IMR-90 (cell line): ENCODE measurements around the gene OR10H3. TPM values are rescaled to one million over a fixed set of nuclear protein-coding genes. Genes with fewer than 3 reads are reported as not detected.

Experiments used
- ATAC-seq: fragments of 200-7000 bp; cut with Tn5 transposase; 2 replicates; pipeline ENCODE4 v1.9.1; 2020; ENCODE audit warnings: low read depth, mild to moderate bottlenecking, moderate library complexity
- BruUV-seq: library from RNA; stranded (reverse); fragments of 400-500 nt; replicated peaks from 2 replicates; lab custom pipeline; 2021; lab: Mats Ljungman, UMichigan
- CTCF ChIA-PET: fragments of 300-600 bp; formaldehyde crosslinking; extraction: SDS; loops from one replicate; lab custom pipeline; 2021; ENCODE audit warnings: antibody characterized with exemption; lab: Yijun Ruan, JAX
- POLR2A ChIA-PET: fragments of 300-600 bp; sonication (Branson Sonifier 250); formaldehyde crosslinking; loops from one replicate; lab custom pipeline; 2022; ENCODE audit warnings: antibody characterized with exemption; ENCODE audit not compliant: unreplicated experiment; lab: Charles Lee
- DNase-seq: peaks from one replicate; pipeline ENCODE4 v3.0.0; 2013
- H2AFZ ChIP-seq: replicated peaks from 2 replicates; pipeline ENCODE3; 2013; ENCODE audit warnings: low read length, mild to moderate bottlenecking; ENCODE audit not compliant: poor library complexity
- H2AK5ac ChIP-seq: 2 replicates; pipeline ENCODE4 v1.6.1; 2013; ENCODE audit warnings: low read depth, low read length, inconsistent platforms
- H2AK9ac ChIP-seq: replicated peaks from 2 replicates; pipeline ENCODE3; 2013; ENCODE audit warnings: mild to moderate bottlenecking, low read depth, low read length, moderate library complexity; ENCODE audit not compliant: poor library complexity
- H2BK120ac ChIP-seq: 2 replicates; pipeline ENCODE4 v1.6.1; 2013; ENCODE audit warnings: low read depth, low read length, inconsistent platforms
- H2BK15ac ChIP-seq: 3 replicates; pipeline ENCODE4 v1.6.1; 2013; ENCODE audit warnings: low read depth, low read length, inconsistent platforms
- H2BK20ac ChIP-seq: 2 replicates; pipeline ENCODE4 v1.6.1; 2013; ENCODE audit warnings: low read depth, mild to moderate bottlenecking, inconsistent platforms, low read length, moderate library complexity
- H2BK5ac ChIP-seq: 2 replicates; pipeline ENCODE4 v1.6.1; 2013; ENCODE audit warnings: mild to moderate bottlenecking, low read depth, low read length, inconsistent platforms; ENCODE audit not compliant: poor library complexity, severe bottlenecking
- H3K14ac ChIP-seq: replicated peaks from 2 replicates; pipeline ENCODE4 v1.6.1; 2013; ENCODE audit warnings: low read depth, low read length, inconsistent platforms
- H3K18ac ChIP-seq: 2 replicates; pipeline ENCODE4 v1.6.1; 2013; ENCODE audit warnings: low read depth, low read length, control low read depth
- H3K23ac ChIP-seq: 2 replicates; pipeline ENCODE4 v1.6.1; 2013; ENCODE audit warnings: low read depth, low read length, inconsistent platforms
- H3K27ac ChIP-seq: 2 replicates; pipeline ENCODE4 v1.5.1; 2013; ENCODE audit warnings: mild to moderate bottlenecking, control low read depth, low read length; ENCODE audit not compliant: insufficient read depth
- H3K27me3 ChIP-seq: 2 replicates; pipeline ENCODE4 v1.6.1; 2013; ENCODE audit warnings: low read length; ENCODE audit not compliant: control insufficient read depth, insufficient read depth
- H3K36me3 ChIP-seq: 2 replicates; pipeline ENCODE4 v1.6.1; 2013; ENCODE audit warnings: low read length, mixed read lengths; ENCODE audit not compliant: control insufficient read depth, insufficient read depth
- H3K4ac ChIP-seq: 2 replicates; pipeline ENCODE4 v1.6.1; 2013; ENCODE audit warnings: low read depth, low read length, inconsistent platforms
- H3K4me1 ChIP-seq: 2 replicates; pipeline ENCODE4 v1.6.1; 2013; ENCODE audit warnings: low read length, mixed read lengths; ENCODE audit not compliant: control insufficient read depth, insufficient read depth
- H3K4me2 ChIP-seq: 2 replicates; pipeline ENCODE4 v1.6.1; 2013; ENCODE audit warnings: low read depth, mild to moderate bottlenecking, control low read depth, low read length, moderate library complexity
- H3K4me3 ChIP-seq: 2 replicates; pipeline ENCODE4 v1.5.1; 2013; ENCODE audit warnings: low read depth, mild to moderate bottlenecking, control low read depth, low read length, moderate library complexity; ENCODE audit not compliant: insufficient read depth
- H3K56ac ChIP-seq: 2 replicates; pipeline ENCODE4 v1.6.1; 2013; ENCODE audit warnings: low read length, inconsistent platforms; ENCODE audit not compliant: insufficient read depth; ENCODE audit errors: extremely low read depth
- H3K79me1 ChIP-seq, 2 experiments: 2 replicates each; pipeline ENCODE4 v1.6.1; 2013; ENCODE audit warnings: low read length in 2 of 2, inconsistent platforms in 1 of 2, low read depth in 1 of 2
- H3K9ac ChIP-seq: 2 replicates; pipeline ENCODE4 v1.6.1; 2013; ENCODE audit warnings: low read depth, low read length, control low read depth
- H3K9me1 ChIP-seq: 2 replicates; pipeline ENCODE4 v1.6.1; 2013; ENCODE audit warnings: low read length, inconsistent platforms; ENCODE audit not compliant: insufficient read depth
- H3K9me3 ChIP-seq: 2 replicates; pipeline ENCODE4 v1.6.1; 2013; ENCODE audit warnings: low read length; ENCODE audit not compliant: control insufficient read depth, insufficient read depth
- H4K20me1 ChIP-seq: 2 replicates; pipeline ENCODE4 v1.6.1; 2013; ENCODE audit warnings: low read length, inconsistent platforms; ENCODE audit not compliant: insufficient read depth
- H4K5ac ChIP-seq: 2 replicates; pipeline ENCODE4 v1.6.1; 2013; ENCODE audit warnings: mild to moderate bottlenecking, low read depth, low read length, control low read depth
- H4K8ac ChIP-seq, 2 experiments: 2 replicates each; pipeline ENCODE4 v1.6.1; 2013; ENCODE audit warnings: low read depth in 2 of 2, low read length in 2 of 2, control low read depth in 1 of 2, inconsistent platforms in 1 of 2
- H4K91ac ChIP-seq: 2 replicates; pipeline ENCODE4 v1.6.1; 2013; ENCODE audit warnings: low read depth, low read length, inconsistent platforms; ENCODE audit not compliant: insufficient read depth
- BHLHE40 ChIP-seq: fragments of 150-350 bp; IDR thresholded peaks from 2 replicates; pipeline ENCODE4 v1.6.1; 2016; ENCODE audit warnings: mild to moderate bottlenecking, low read depth, low read length
- CEBPB ChIP-seq: IDR thresholded peaks from 2 replicates; pipeline ENCODE4 v1.6.1; 2012; ENCODE audit warnings: low read depth, low read length, improper control_type of control experiment
- CHD1 ChIP-seq: IDR thresholded peaks from 2 replicates; pipeline ENCODE4 v1.6.1; 2012; ENCODE audit warnings: low read depth, low read length, improper control_type of control experiment
- FOS ChIP-seq: fragments of 150-350 bp; IDR thresholded peaks from 2 replicates; pipeline ENCODE4 v1.6.1; 2016; ENCODE audit warnings: low read depth, low read length
- MAFK ChIP-seq: IDR thresholded peaks from 2 replicates; pipeline ENCODE4 v1.6.1; 2012; ENCODE audit warnings: low read depth, low read length, improper control_type of control experiment
- MAZ ChIP-seq: IDR thresholded peaks from 2 replicates; pipeline ENCODE4 v1.6.1; 2012; ENCODE audit warnings: low read depth, mild to moderate bottlenecking, low read length, improper control_type of control experiment, moderate library complexity, borderline replicate concordance
- MXI1 ChIP-seq: IDR thresholded peaks from 2 replicates; pipeline ENCODE4 v1.6.1; 2012; ENCODE audit warnings: low read depth, mild to moderate bottlenecking, low read length, moderate library complexity, borderline replicate concordance
- NFE2L2 ChIP-seq: fragments of 150-350 bp; IDR thresholded peaks from 2 replicates; pipeline ENCODE4 v1.6.1; 2016; ENCODE audit warnings: low read depth, mild to moderate bottlenecking, low read length
- POLR2A ChIP-seq: IDR thresholded peaks from 2 replicates; pipeline ENCODE4 v1.6.1; 2012; ENCODE audit warnings: mild to moderate bottlenecking, low read depth, low read length
- RAD21 ChIP-seq: IDR thresholded peaks from 2 replicates; pipeline ENCODE4 v1.6.1; 2012; ENCODE audit warnings: low read length, improper control_type of control experiment
- RCOR1 ChIP-seq: IDR thresholded peaks from 2 replicates; pipeline ENCODE4 v1.6.1; 2012; ENCODE audit warnings: mild to moderate bottlenecking, low read length, improper control_type of control experiment; ENCODE audit not compliant: insufficient replicate concordance
- RFX5 ChIP-seq: IDR thresholded peaks from 2 replicates; pipeline ENCODE4 v1.8.0; 2012; ENCODE audit warnings: low read depth, mild to moderate bottlenecking, low read length, moderate library complexity
- SMC3 ChIP-seq: fragments of 150-350 bp; IDR thresholded peaks from 2 replicates; pipeline ENCODE4 v1.6.1; 2016; ENCODE audit warnings: low read depth, mild to moderate bottlenecking, antibody characterized with exemption, low read length, moderate library complexity
- USF2 ChIP-seq: fragments of 150-350 bp; IDR thresholded peaks from 2 replicates; pipeline ENCODE4 v1.6.1; 2017; ENCODE audit warnings: mild to moderate bottlenecking, antibody characterized with exemption, low read length, low read depth
- WGBS, 2 experiments: methylation state at CpG; one replicate each; pipeline versions ENCODE4 v1.1.5 to v1.1.7; 2013; ENCODE audit warnings: missing lambda C conversion rate in 2 of 2; ENCODE audit not compliant: insufficient read length in 1 of 2; ENCODE audit errors: extremely low coverage in 2 of 2; 5-methylcytosine and 5-hydroxymethylcytosine counted together
- dilution Hi-C: fragments of 300-500 bp; cut with HindIII; formaldehyde crosslinking; loops from one replicate; pipeline ENCODE4 v1.14.3; 2018; ENCODE audit warnings: low sequenced_read_pairs; ENCODE audit not compliant: unreplicated experiment
- in situ Hi-C: fragments of 300-500 bp; cut with MboI; formaldehyde crosslinking; loops from 3 replicates; pipeline ENCODE4 v1.14.3; 2019; ENCODE audit warnings: low sequenced_read_pairs, inconsistent platforms, mixed read lengths
- intact Hi-C: fragments of 100-400 bp; cut with micrococcal nuclease; formaldehyde crosslinking; loops from 2 replicates; pipeline ENCODE4 v1.10.0; 2022
- polyA plus RNA-seq, 3 experiments: library from polyadenylated mRNA; depleted of rRNA; stranded (reverse); fragments of >200 nt; gene quantifications; 2 replicates each; pipeline ENCODE4 v1.2.3, GENCODE V29; 2012; ENCODE audit warnings: low replicate concordance in 1 of 3
- total RNA-seq: library from RNA; depleted of rRNA; stranded (reverse); fragments of >200 nt; gene quantifications from 2 replicates; pipeline ENCODE4 v1.2.3, GENCODE V29; 2012
- TF ChIP-seq, protein P1 (sequence below): fragments of 150-350 bp; IDR thresholded peaks from 2 replicates; pipeline ENCODE4 v1.6.1; 2016; ENCODE audit warnings: low read depth, mild to moderate bottlenecking, low read length, moderate library complexity, borderline replicate concordance
- TF ChIP-seq, protein P2 (sequence below): conservative IDR thresholded peaks from 2 replicates; pipeline ENCODE4 v1.5.1; 2012; ENCODE audit warnings: mild to moderate bottlenecking, low read depth, low read length, improper control_type of control experiment

Gene OR10H3
- total and polyA plus RNA-seq, 2 of the 4 experiments (the other 2 are of a cell fraction), result not detected

DNA sequence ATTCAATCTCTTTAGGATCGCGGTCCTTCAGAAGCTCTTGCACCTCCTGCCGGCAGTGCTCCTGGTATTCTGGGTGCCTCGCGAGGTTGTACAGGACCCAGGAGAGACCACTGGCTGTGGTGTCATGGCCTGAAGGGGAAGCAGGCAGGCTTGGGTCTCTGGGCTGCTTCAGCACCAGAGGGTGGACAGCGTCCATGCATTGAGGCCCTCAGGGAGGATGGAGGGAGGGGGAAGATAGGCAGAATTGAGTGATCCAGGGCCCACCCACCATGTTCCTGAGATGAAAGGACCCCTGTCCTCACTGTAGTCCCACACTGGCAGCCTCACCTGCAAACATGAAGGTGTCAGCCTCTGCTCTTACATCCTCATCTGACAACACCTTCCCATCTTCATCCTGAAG is 31.8 kb downstream of the OR10H3 start:
- no peak overlapping the region for H3K9ac ChIP-seq
- no peak overlapping the region for H2BK15ac ChIP-seq
- H3K9me3 ChIP-seq, result peaks cover 31% of the 10 kb centered on the region
- H3K27me3 ChIP-seq, result no peaks in the 10 kb centered on the region
- dilution Hi-C loops (no loop called here), in situ Hi-C loops (no loop called here), intact Hi-C loops (no loop called here)
- POLR2A ChIA-PET, result no interaction called here
- no peak overlapping the region for H3K23ac ChIP-seq
- CTCF ChIA-PET, result no interaction called here
- H3K27ac ChIP-seq, result no peak overlapping the region
- H4K20me1 ChIP-seq, result no peaks in the 10 kb centered on the region
- H3K56ac ChIP-seq, result no peak overlapping the region
- H3K4me2 ChIP-seq, result no peak overlapping the region
- H2AK5ac ChIP-seq, result no peak overlapping the region
- DNase-seq, result no peak
- no peak for ATAC-seq
- no TSS peak for BruUV-seq
- no peak overlapping the region for H4K91ac ChIP-seq
- no peak overlapping the region for H2BK5ac ChIP-seq
- H3K9me1 ChIP-seq, result no peaks in the 10 kb centered on the region
- TF ChIP-seq MAZ, result no peak
- TF ChIP-seq FOS, result no peak
- no peak for TF ChIP-seq CHD1
- TF ChIP-seq, protein P1, sequence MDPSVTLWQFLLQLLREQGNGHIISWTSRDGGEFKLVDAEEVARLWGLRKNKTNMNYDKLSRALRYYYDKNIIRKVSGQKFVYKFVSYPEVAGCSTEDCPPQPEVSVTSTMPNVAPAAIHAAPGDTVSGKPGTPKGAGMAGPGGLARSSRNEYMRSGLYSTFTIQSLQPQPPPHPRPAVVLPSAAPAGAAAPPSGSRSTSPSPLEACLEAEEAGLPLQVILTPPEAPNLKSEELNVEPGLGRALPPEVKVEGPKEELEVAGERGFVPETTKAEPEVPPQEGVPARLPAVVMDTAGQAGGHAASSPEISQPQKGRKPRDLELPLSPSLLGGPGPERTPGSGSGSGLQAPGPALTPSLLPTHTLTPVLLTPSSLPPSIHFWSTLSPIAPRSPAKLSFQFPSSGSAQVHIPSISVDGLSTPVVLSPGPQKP, result no peak
- TF ChIP-seq USF2, result no peak
- TF ChIP-seq CEBPB, result no peak
- no peak for TF ChIP-seq NFE2L2
- no peak for TF ChIP-seq SMC3
- no peak for TF ChIP-seq MAFK
- TF ChIP-seq BHLHE40, result no peak
- TF ChIP-seq RAD21, result no peak
- no peak for TF ChIP-seq RCOR1
- TF ChIP-seq MXI1, result no peak
- no peak for TF ChIP-seq RFX5
- TF ChIP-seq, protein P2, sequence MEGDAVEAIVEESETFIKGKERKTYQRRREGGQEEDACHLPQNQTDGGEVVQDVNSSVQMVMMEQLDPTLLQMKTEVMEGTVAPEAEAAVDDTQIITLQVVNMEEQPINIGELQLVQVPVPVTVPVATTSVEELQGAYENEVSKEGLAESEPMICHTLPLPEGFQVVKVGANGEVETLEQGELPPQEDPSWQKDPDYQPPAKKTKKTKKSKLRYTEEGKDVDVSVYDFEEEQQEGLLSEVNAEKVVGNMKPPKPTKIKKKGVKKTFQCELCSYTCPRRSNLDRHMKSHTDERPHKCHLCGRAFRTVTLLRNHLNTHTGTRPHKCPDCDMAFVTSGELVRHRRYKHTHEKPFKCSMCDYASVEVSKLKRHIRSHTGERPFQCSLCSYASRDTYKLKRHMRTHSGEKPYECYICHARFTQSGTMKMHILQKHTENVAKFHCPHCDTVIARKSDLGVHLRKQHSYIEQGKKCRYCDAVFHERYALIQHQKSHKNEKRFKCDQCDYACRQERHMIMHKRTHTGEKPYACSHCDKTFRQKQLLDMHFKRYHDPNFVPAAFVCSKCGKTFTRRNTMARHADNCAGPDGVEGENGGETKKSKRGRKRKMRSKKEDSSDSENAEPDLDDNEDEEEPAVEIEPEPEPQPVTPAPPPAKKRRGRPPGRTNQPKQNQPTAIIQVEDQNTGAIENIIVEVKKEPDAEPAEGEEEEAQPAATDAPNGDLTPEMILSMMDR, result no peak
- TF ChIP-seq POLR2A, result no peak
- no peaks in the 10 kb centered on the region for H3K4me1 ChIP-seq
- no peak overlapping the region for H2BK120ac ChIP-seq
- H2BK20ac ChIP-seq, result no peak overlapping the region
- H3K79me1 ChIP-seq, result no peaks in the 10 kb centered on the region
- H4K8ac ChIP-seq, result no peak overlapping the region
- H3K36me3 ChIP-seq, result no peaks in the 10 kb centered on the region
- no peak overlapping the region for H3K18ac ChIP-seq
- WGBS, 2 experiments, result no CpG with 5 or more reads among the region's 6 CpGs
- no peak overlapping the region for H4K5ac ChIP-seq
- no peak overlapping the region for H2AFZ ChIP-seq
- no peak overlapping the region for H2AK9ac ChIP-seq
- H3K4me3 ChIP-seq, result no peak overlapping the region
- H3K14ac ChIP-seq, result no peak overlapping the region
- no peak overlapping the region for H3K4ac ChIP-seq
